ENCODE data around the gene UQCRFS1. TPM values are rescaled to one million over a fixed set of nuclear protein-coding genes. Genes with fewer than 3 reads are reported as not detected.
A peak's percentile ranks its signal among the peaks of the same experiment; 100 is the strongest.
"Not testable (repeated sequence)": the region's sequence is repeated elsewhere in the genome, so short reads cannot be mapped to it uniquely, and the experiment has no call there.

The UQCRFS1 gene
- total RNA-seq, 1 donor from 2014 or later, result 24.6 TPM

GRCh38 chr19:29207403-29208187 lies 5.4 kb downstream of the UQCRFS1 start:
- H3K9me3 Mint-ChIP-seq (ENCODE audit: low read depth); H3K4me3 Mint-ChIP-seq (ENCODE audit: unreplicated experiment); DNase-seq (ENCODE audit: low spot score); H3K27ac Mint-ChIP-seq (ENCODE audit: unreplicated experiment); H3K27me3 Mint-ChIP-seq (ENCODE audit: low read depth): not testable (repeated sequence)
- H3K4me1 Mint-ChIP-seq (ENCODE audit: low read depth), result peaks cover 37% of the 10 kb centered on the region
- peaks cover 15% of the 10 kb centered on the region for H3K36me3 Mint-ChIP-seq (ENCODE audit: low read depth)

- Mint-ChIP-seq H3K27me3 (ENCODE audit: low read depth) (no peaks in the 10 kb centered on the region), H3K27ac (ENCODE audit: unreplicated experiment) (no peak overlapping the region), H3K9me3 (ENCODE audit: low read depth) (peaks cover 4% of the 10 kb centered on the region), H3K4me1 (ENCODE audit: low read depth) (peaks cover 27% of the 10 kb centered on the region), H3K36me3 (ENCODE audit: low read depth) (peaks cover 15% of the 10 kb centered on the region), H3K4me3 (ENCODE audit: unreplicated experiment) (no peak overlapping the region)
- TF ChIP-seq, protein P1, sequence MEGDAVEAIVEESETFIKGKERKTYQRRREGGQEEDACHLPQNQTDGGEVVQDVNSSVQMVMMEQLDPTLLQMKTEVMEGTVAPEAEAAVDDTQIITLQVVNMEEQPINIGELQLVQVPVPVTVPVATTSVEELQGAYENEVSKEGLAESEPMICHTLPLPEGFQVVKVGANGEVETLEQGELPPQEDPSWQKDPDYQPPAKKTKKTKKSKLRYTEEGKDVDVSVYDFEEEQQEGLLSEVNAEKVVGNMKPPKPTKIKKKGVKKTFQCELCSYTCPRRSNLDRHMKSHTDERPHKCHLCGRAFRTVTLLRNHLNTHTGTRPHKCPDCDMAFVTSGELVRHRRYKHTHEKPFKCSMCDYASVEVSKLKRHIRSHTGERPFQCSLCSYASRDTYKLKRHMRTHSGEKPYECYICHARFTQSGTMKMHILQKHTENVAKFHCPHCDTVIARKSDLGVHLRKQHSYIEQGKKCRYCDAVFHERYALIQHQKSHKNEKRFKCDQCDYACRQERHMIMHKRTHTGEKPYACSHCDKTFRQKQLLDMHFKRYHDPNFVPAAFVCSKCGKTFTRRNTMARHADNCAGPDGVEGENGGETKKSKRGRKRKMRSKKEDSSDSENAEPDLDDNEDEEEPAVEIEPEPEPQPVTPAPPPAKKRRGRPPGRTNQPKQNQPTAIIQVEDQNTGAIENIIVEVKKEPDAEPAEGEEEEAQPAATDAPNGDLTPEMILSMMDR (IDR thresholded peaks at IDR 0.05), result no peak
- no peak for DNase-seq (ENCODE audit: low spot score)
Observed at GRCh38 chr19:29206453-29206852, 6.5 kb downstream of the UQCRFS1 start.

GRCh38 chr19:29202281-29202680 lies 10.7 kb downstream of the UQCRFS1 start:
- Mint-ChIP-seq H3K4me3 (ENCODE audit: unreplicated experiment) (no peak overlapping the region), H3K27ac (ENCODE audit: unreplicated experiment) (no peak overlapping the region), H3K4me1 (ENCODE audit: low read depth) (no peaks in the 10 kb centered on the region), H3K27me3 (ENCODE audit: low read depth) (no peaks in the 10 kb centered on the region), H3K9me3 (ENCODE audit: low read depth) (peaks cover 3% of the 10 kb centered on the region), H3K36me3 (ENCODE audit: low read depth) (peaks cover 9% of the 10 kb centered on the region)
- no peak for DNase-seq (ENCODE audit: low spot score)
- TF ChIP-seq, protein P1 (IDR thresholded peaks at IDR 0.05), result no peak

GRCh38 chr19:29201855-29202254 lies 11.1 kb downstream of the UQCRFS1 start:
- no peaks in the 10 kb centered on the region for H3K4me1 Mint-ChIP-seq (ENCODE audit: low read depth)
- peaks cover 8% of the 10 kb centered on the region for H3K36me3 Mint-ChIP-seq (ENCODE audit: low read depth)
- peaks cover 3% of the 10 kb centered on the region for H3K9me3 Mint-ChIP-seq (ENCODE audit: low read depth)
- DNase-seq (ENCODE audit: low spot score), result no peak
- H3K4me3 Mint-ChIP-seq (ENCODE audit: unreplicated experiment), result no peak overlapping the region
- no peak overlapping the region for H3K27ac Mint-ChIP-seq (ENCODE audit: unreplicated experiment)
- H3K27me3 Mint-ChIP-seq (ENCODE audit: low read depth), result no peaks in the 10 kb centered on the region
- TF ChIP-seq, protein P1 (IDR thresholded peaks at IDR 0.05), result peak; percentile 19

DNA sequence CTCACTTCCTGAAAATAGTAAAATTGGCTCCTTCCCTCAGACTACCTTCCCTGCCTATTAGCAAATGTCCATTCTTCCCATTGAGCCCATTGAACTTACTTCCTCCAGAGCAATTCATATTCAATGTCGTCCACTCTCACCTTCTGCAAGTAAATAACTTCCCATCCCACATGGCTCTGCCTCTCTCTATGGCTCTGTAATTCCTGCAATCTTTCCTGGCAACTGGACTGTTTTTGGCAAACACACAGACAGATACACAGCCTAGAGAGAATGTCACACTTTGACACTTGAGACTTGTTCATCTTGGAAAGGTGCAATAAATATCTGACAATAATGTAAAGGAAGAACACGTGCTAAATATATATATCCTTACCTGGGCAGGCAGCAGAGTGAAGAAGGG lies 18.3 kb downstream of the UQCRFS1 start:
- Mint-ChIP-seq H3K27ac (ENCODE audit: unreplicated experiment) (no peak overlapping the region), H3K9me3 (ENCODE audit: low read depth) (peaks cover 6% of the 10 kb centered on the region), H3K27me3 (ENCODE audit: low read depth) (no peaks in the 10 kb centered on the region), H3K36me3 (ENCODE audit: low read depth) (no peaks in the 10 kb centered on the region), H3K4me3 (ENCODE audit: unreplicated experiment) (no peak overlapping the region), H3K4me1 (ENCODE audit: low read depth) (no peaks in the 10 kb centered on the region)
- no peak for DNase-seq (ENCODE audit: low spot score)
- TF ChIP-seq, protein P1 (IDR thresholded peaks at IDR 0.05), result no peak

DNA sequence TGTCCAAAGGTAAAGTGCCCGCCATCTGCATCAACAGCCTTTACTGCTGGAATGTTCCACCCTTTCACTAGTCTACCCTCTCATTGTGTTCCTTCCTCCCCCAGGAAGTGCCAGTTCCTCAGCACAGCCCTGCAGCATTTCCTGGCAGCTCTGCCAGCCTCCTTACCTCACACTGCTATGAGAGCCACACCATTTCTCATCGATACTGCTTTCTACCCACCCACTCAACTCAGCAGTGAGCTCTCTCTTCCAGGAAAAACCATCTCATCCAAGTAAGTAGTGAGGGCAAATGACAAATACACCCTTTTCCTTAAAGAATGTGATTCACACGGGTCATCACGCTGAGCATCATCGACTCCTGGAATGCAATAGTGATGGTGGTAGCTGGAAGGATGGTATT lies 19.8 kb downstream of the UQCRFS1 start:
- Mint-ChIP-seq H3K27me3 (ENCODE audit: low read depth) (no peaks in the 10 kb centered on the region), H3K27ac (ENCODE audit: unreplicated experiment) (no peak overlapping the region), H3K4me3 (ENCODE audit: unreplicated experiment) (no peak overlapping the region), H3K9me3 (ENCODE audit: low read depth) (peaks cover 3% of the 10 kb centered on the region), H3K4me1 (ENCODE audit: low read depth) (no peaks in the 10 kb centered on the region), H3K36me3 (ENCODE audit: low read depth) (no peaks in the 10 kb centered on the region)
- DNase-seq (ENCODE audit: low spot score), result no peak
- TF ChIP-seq, protein P1 (IDR thresholded peaks at IDR 0.05), result no peak

All from chondrocyte (in vitro differentiated cells).